Kidney (tissue), 14 donors: ENCODE measurements around the gene DYNLT4. TPM values are rescaled to one million over a fixed set of nuclear protein-coding genes. Genes with fewer than 3 reads are reported as not detected.

Source experiments
- DNase-seq, 5 donors: peaks; one replicate each; pipeline ENCODE4 v3.0.0-alpha.2; 2013 to 2020
- FAIRE-seq: peaks from 2 replicates; lab custom pipeline; 2012; peaks lifted over from hg19 to GRCh38; lab: Jason Lieb, UNC
- H3K27ac ChIP-seq, 2 donors: one replicate each; pipeline ENCODE4 v1.7.0; 2013; ENCODE audit warnings: low read depth in 2 of 2, low read length in 2 of 2, inconsistent platforms in 1 of 2
- H3K27me3 ChIP-seq: one replicate; pipeline ENCODE4 v1.7.1; 2013; ENCODE audit warnings: low read length, inconsistent platforms; ENCODE audit not compliant: control insufficient read depth, insufficient read depth
- H3K36me3 ChIP-seq, 3 donors: one replicate each; pipeline versions ENCODE4 v1.7.0 to v1.7.1; 2013; ENCODE audit warnings: low read length in 3 of 3, control low read depth in 1 of 3, inconsistent platforms in 1 of 3; ENCODE audit not compliant: insufficient read depth in 3 of 3, control insufficient read depth in 2 of 3
- H3K4me1 ChIP-seq, 3 donors: one replicate each; pipeline versions ENCODE4 v1.7.0 to v1.7.1; 2013; ENCODE audit warnings: low read length in 3 of 3, inconsistent platforms in 1 of 3, low read depth in 1 of 3; ENCODE audit not compliant: control insufficient read depth in 2 of 3, insufficient read depth in 2 of 3
- H3K4me3 ChIP-seq, 3 donors: one replicate each; pipeline versions ENCODE4 v1.7.0 to v1.8.1; 2013; ENCODE audit warnings: low read length in 3 of 3, control low read depth in 1 of 3, inconsistent platforms in 1 of 3
- H3K9ac ChIP-seq, 3 donors: one replicate each; pipeline versions ENCODE4 v1.7.0 to v1.7.1; 2013; ENCODE audit warnings: low read length in 3 of 3, control low read depth in 1 of 3, inconsistent platforms in 1 of 3
- H3K9me3 ChIP-seq, 3 donors: one replicate each; pipeline versions ENCODE4 v1.7.0 to v1.7.1; 2013; ENCODE audit warnings: low read length in 3 of 3, control low read depth in 1 of 3, inconsistent platforms in 1 of 3; ENCODE audit not compliant: control insufficient read depth in 2 of 3, insufficient read depth in 1 of 3
- intact Hi-C: fragments of 100-400 bp; cut with DNase I; formaldehyde crosslinking; loops from one replicate; pipeline ENCODE4 v1.11.1; 2022
- polyA plus RNA-seq: library from polyadenylated mRNA; stranded (reverse); fragments of 350-450 nt; fragmentation: Illumina TruSeq; extraction: RNeasy Lipid Tissue Mini Kit (QIAGEN cat#74804); gene quantifications from one replicate; pipeline ENCODE4 v1.2.3, GENCODE V29; 2014; ENCODE audit warnings: low read depth, low replicate concordance; ENCODE audit not compliant: insufficient read depth
- total RNA-seq: library from RNA; stranded (reverse); fragmentation: NEBNext Ultra II Directional; extraction: Animal tissue kit (Norgen Biotek cat#: 25700); gene quantifications from one replicate; pipeline ENCODE4 v1.2.1, GENCODE V29; 2021
- TF ChIP-seq, protein P1 (sequence below): IDR thresholded peaks from 3 replicates; pipeline ENCODE4 v1.5.1; 2012; ENCODE audit warnings: mild to moderate bottlenecking, moderate library complexity, borderline replicate concordance; ENCODE audit not compliant: insufficient read depth; ENCODE audit errors: extremely low read depth
- donor health status: control.
- donor health status: control.
- donor health status: control.
- donor health status: control.
- donor health status: control.
- donor health status: DM: yes; HTN: yes; CAD: no.
- donor health status: Normal renal cell carcinoma (clear cell type).

DYNLT4 gene
- total and polyA plus RNA-seq, 2 donors from 2014 or later, result 1.2 TPM; not detected in 1

DNA sequence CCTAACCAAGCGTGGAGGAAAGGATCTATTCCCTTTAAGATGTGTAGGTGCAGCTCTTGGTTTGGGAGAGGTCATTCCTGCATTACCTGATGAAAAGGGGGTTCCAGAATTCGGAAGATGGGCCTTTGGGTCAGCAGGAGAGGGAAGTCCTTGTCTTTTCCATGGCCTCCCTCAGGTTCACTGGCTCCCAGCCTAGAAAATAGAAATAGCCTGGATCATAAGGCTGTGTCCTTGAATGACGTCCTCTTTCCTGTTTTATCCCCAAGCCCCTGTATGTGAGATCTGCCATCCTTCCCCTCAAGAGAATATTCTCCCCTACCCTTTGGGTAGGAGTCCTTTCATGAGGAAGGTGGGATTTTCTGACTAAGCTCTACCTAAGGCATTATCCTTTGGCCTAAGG, 46.3 kb downstream of the DYNLT4 start:
- Histone ChIP-seq H3K4me3 (no peak overlapping the region), H3K36me3 (no peaks in the 10 kb centered on the region), H3K27ac (no peak overlapping the region), H3K27me3 (no peaks in the 10 kb centered on the region), H3K9ac (no peak overlapping the region), H3K4me1 (no peaks in the 10 kb centered on the region), H3K9me3 (no peaks in the 10 kb centered on the region)
- FAIRE-seq (no peak), DNase-seq (no peak)
- TF ChIP-seq, protein P1, sequence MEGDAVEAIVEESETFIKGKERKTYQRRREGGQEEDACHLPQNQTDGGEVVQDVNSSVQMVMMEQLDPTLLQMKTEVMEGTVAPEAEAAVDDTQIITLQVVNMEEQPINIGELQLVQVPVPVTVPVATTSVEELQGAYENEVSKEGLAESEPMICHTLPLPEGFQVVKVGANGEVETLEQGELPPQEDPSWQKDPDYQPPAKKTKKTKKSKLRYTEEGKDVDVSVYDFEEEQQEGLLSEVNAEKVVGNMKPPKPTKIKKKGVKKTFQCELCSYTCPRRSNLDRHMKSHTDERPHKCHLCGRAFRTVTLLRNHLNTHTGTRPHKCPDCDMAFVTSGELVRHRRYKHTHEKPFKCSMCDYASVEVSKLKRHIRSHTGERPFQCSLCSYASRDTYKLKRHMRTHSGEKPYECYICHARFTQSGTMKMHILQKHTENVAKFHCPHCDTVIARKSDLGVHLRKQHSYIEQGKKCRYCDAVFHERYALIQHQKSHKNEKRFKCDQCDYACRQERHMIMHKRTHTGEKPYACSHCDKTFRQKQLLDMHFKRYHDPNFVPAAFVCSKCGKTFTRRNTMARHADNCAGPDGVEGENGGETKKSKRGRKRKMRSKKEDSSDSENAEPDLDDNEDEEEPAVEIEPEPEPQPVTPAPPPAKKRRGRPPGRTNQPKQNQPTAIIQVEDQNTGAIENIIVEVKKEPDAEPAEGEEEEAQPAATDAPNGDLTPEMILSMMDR, result no peak
- intact Hi-C loops, result no loop called here

DNA sequence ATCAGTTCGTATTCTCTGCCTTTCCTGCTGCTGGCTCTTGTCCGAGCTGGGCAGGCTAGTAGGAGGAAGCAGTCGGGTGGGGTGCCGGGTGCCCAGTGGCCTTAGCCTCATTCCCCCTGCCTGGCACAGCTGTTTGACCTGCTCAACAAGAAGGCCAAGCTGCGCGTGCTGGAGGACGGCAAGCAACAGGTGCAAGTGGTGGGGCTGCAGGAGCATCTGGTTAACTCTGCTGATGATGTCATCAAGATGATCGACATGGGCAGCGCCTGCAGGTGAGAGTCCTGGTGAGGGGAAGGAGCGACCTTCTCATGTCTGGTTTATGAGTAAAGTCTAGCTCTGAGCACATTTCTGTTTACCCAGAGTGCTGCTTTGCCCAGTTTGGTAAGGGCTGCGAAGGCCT, 48.1 kb downstream of the DYNLT4 start:
- no peak overlapping the region for H3K9ac ChIP-seq
- H3K4me1 ChIP-seq, result no peaks in the 10 kb centered on the region
- FAIRE-seq, result no peak
- no peak overlapping the region for H3K4me3 ChIP-seq
- H3K9me3 ChIP-seq, result no peaks in the 10 kb centered on the region
- H3K27ac ChIP-seq, result no peak overlapping the region
- no peaks in the 10 kb centered on the region for H3K36me3 ChIP-seq
- no peaks in the 10 kb centered on the region for H3K27me3 ChIP-seq
- TF ChIP-seq, protein P1, result no peak
- intact Hi-C loops, result no loop called here
- no peak for DNase-seq

DNA sequence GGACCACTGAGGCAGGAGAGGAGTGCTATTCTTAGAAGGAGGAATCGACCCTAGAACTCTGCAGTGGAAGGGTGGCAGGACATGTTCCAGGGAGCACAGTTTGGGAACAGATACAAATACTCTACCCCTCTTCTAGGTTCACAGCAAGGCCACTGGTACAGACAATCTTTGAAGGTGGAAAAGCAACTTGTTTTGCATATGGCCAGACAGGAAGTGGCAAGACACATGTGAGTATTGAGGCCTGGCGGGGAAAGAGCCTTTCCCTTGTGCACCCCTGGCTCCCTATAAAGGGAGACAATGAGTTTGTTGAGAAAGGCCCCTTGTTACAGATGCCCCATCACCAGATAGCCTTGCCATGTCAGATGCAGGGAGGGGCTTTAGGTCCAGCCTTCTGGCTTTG, 49.7 kb downstream of the DYNLT4 start:
- H3K27ac ChIP-seq, result no peak overlapping the region
- TF ChIP-seq, protein P1, result no peak
- intact Hi-C loops, result no loop called here
- H3K36me3 ChIP-seq, result no peaks in the 10 kb centered on the region
- no peaks in the 10 kb centered on the region for H3K27me3 ChIP-seq
- no peaks in the 10 kb centered on the region for H3K4me1 ChIP-seq
- no peak for FAIRE-seq
- DNase-seq, result no peak
- H3K9me3 ChIP-seq, result no peaks in the 10 kb centered on the region
- no peak overlapping the region for H3K9ac ChIP-seq
- H3K4me3 ChIP-seq, result no peak overlapping the region

Other genes starting within 250 kb of the DYNLT4 start
- 16.4 TPM for gene TMEM53, start 132.9 kb downstream of the DYNLT4 start, total RNA-seq
- gene TMEM53, start 132.9 kb downstream of the DYNLT4 start, polyA plus RNA-seq, result 45.0 TPM
- gene ARMH1, start 132.6 kb downstream of the DYNLT4 start, total RNA-seq, result 3.9 TPM
- gene ARMH1, start 132.6 kb downstream of the DYNLT4 start, polyA plus RNA-seq, result 3.4 TPM
- gene RNU5D-1, start 76.2 kb downstream of the DYNLT4 start, total RNA-seq, result not detected
- gene RNU5D-1, start 76.2 kb downstream of the DYNLT4 start, polyA plus RNA-seq, result not detected
- 1.4 TPM for gene KIF2C, start 67.5 kb downstream of the DYNLT4 start, total RNA-seq
- gene KIF2C, start 67.5 kb downstream of the DYNLT4 start, polyA plus RNA-seq, result 0.47 TPM
- gene RPS8, start 31.8 kb downstream of the DYNLT4 start, total RNA-seq, result 1,449 TPM
- gene RPS8, start 31.8 kb downstream of the DYNLT4 start, polyA plus RNA-seq, result 1,538 TPM
- gene BEST4, start 19.2 kb downstream of the DYNLT4 start, total RNA-seq, result 0.50 TPM
- 0.37 TPM for gene BEST4, start 19.2 kb downstream of the DYNLT4 start, polyA plus RNA-seq
- gene PLK3, start 7.0 kb downstream of the DYNLT4 start, total RNA-seq, result 24.3 TPM
- 4.4 TPM for gene PLK3, start 7.0 kb downstream of the DYNLT4 start, polyA plus RNA-seq
- gene BTBD19, start 1.2 kb upstream of the DYNLT4 start, total RNA-seq, result 16.5 TPM
- gene BTBD19, start 1.2 kb upstream of the DYNLT4 start, polyA plus RNA-seq, result 3.2 TPM
- gene PTCH2, start 35.9 kb upstream of the DYNLT4 start, total RNA-seq, result 1.2 TPM
- 0.24 TPM for gene PTCH2, start 35.9 kb upstream of the DYNLT4 start, polyA plus RNA-seq
- 20.6 TPM for gene EIF2B3, start 179.2 kb upstream of the DYNLT4 start, total RNA-seq
- gene EIF2B3, start 179.2 kb upstream of the DYNLT4 start, polyA plus RNA-seq, result 25.0 TPM
- gene HECTD3, start 204.0 kb upstream of the DYNLT4 start, total RNA-seq, result 42.1 TPM
- gene HECTD3, start 204.0 kb upstream of the DYNLT4 start, polyA plus RNA-seq, result 27.5 TPM
- gene UROD, start 204.9 kb upstream of the DYNLT4 start, total RNA-seq, result 71.0 TPM
- 172 TPM for gene UROD, start 204.9 kb upstream of the DYNLT4 start, polyA plus RNA-seq